Measurements from ENCODE around the gene TRAF2. TPM values are rescaled to one million over a fixed set of nuclear protein-coding genes. Genes with fewer than 3 reads are reported as not detected.
A peak's percentile ranks its signal among the peaks of the same experiment; 100 is the strongest.

TRAF2 gene
- total and polyA plus RNA-seq, 2 donors from 2014 or later: 11.4 to 16.9 TPM

- H3K36me3 ChIP-seq (ENCODE audit: control insufficient read depth in 2 of 3, insufficient read depth in 3 of 3, low read length in 3 of 3): peaks cover 0 to 2% (median 0%) of the 10 kb centered on the region in 3 donors
- no peaks in the 10 kb centered on the region for H3K9me3 ChIP-seq (ENCODE audit: control insufficient read depth in 2 of 3, insufficient read depth in 1 of 3, low read length in 3 of 3)
- intact Hi-C loops (cut with DNase I): no loop called here
- H3K27me3 ChIP-seq (ENCODE audit: control insufficient read depth, insufficient read depth, low read length): no peaks in the 10 kb centered on the region
- H3K4me3 ChIP-seq (ENCODE audit: low read length in 3 of 3): no peak overlapping the region
- no peak overlapping the region for H3K9ac ChIP-seq (ENCODE audit: low read length in 3 of 3)
- DNase-seq (peak in 1 of 5 donors; percentile 78), FAIRE-seq (no peak)
- H3K27ac ChIP-seq (ENCODE audit: low read depth in 2 of 2, low read length in 2 of 2): peak overlapping the region; percentile 32 to 48
- TF ChIP-seq CTCF (IDR thresholded peaks at IDR 0.05; ENCODE audit: borderline replicate concordance, extremely low read depth, insufficient read depth): no peak
- no peaks in the 10 kb centered on the region for H3K4me1 ChIP-seq (ENCODE audit: control insufficient read depth in 2 of 3, insufficient read depth in 2 of 3, low read depth in 1 of 3, low read length in 3 of 3)
Measured at GRCh38 chr9:136925414-136926153, 39.3 kb downstream of the TRAF2 start.

- peaks cover 0 to 2% (median 0%) of the 10 kb centered on the region in 3 donors for H3K36me3 ChIP-seq (ENCODE audit: control insufficient read depth in 2 of 3, insufficient read depth in 3 of 3, low read length in 3 of 3)
- intact Hi-C loops (cut with DNase I): no loop called here
- FAIRE-seq: no peak
Measured at GRCh38 chr9:136926154-136926704, 39.9 kb downstream of the TRAF2 start.

GRCh38 chr9:136926749-136927148, 40.4 kb downstream of the TRAF2 start:
- Histone ChIP-seq H3K9ac (ENCODE audit: low read length in 3 of 3) (no peak overlapping the region), H3K9me3 (ENCODE audit: control insufficient read depth in 2 of 3, insufficient read depth in 1 of 3, low read length in 3 of 3) (no peaks in the 10 kb centered on the region), H3K27ac (ENCODE audit: low read depth in 2 of 2, low read length in 2 of 2) (no peak overlapping the region), H3K4me3 (ENCODE audit: low read length in 3 of 3) (no peak overlapping the region), H3K27me3 (ENCODE audit: control insufficient read depth, insufficient read depth, low read length) (no peaks in the 10 kb centered on the region), H3K36me3 (ENCODE audit: control insufficient read depth in 2 of 3, insufficient read depth in 3 of 3, low read length in 3 of 3) (peaks cover 0 to 2% (median 0%) of the 10 kb centered on the region in 3 donors), H3K4me1 (ENCODE audit: control insufficient read depth in 2 of 3, insufficient read depth in 2 of 3, low read depth in 1 of 3, low read length in 3 of 3) (no peaks in the 10 kb centered on the region)
- intact Hi-C loops (cut with DNase I): no loop called here
- TF ChIP-seq CTCF (IDR thresholded peaks at IDR 0.05; ENCODE audit: borderline replicate concordance, extremely low read depth, insufficient read depth): no peak
- FAIRE-seq: no peak
- DNase-seq: no peak

More at GRCh38 chr9:136926154-136926704, 39.9 kb downstream of the TRAF2 start:
- H3K27ac ChIP-seq (ENCODE audit: low read depth in 2 of 2, low read length in 2 of 2): no peak overlapping the region
- no peak overlapping the region for H3K9ac ChIP-seq (ENCODE audit: low read length in 3 of 3)
- no peaks in the 10 kb centered on the region for H3K4me1 ChIP-seq (ENCODE audit: control insufficient read depth in 2 of 3, insufficient read depth in 2 of 3, low read depth in 1 of 3, low read length in 3 of 3)
- H3K4me3 ChIP-seq (ENCODE audit: low read length in 3 of 3): no peak overlapping the region
- no peaks in the 10 kb centered on the region for H3K27me3 ChIP-seq (ENCODE audit: control insufficient read depth, insufficient read depth, low read length)
- no peaks in the 10 kb centered on the region for H3K9me3 ChIP-seq (ENCODE audit: control insufficient read depth in 2 of 3, insufficient read depth in 1 of 3, low read length in 3 of 3)
- DNase-seq: no peak
- TF ChIP-seq CTCF (IDR thresholded peaks at IDR 0.05; ENCODE audit: borderline replicate concordance, extremely low read depth, insufficient read depth): no peak

All from kidney (tissue), 14 donors.